CD14-positive monocyte (primary cell): ENCODE measurements around the gene KIAA1328. TPM values are rescaled to one million over a fixed set of nuclear protein-coding genes. Genes with fewer than 3 reads are reported as not detected.

Experiments
- DNase-seq, 3 donors: peaks; one replicate each; pipeline ENCODE4 v3.0.0-alpha.2; 2011 to 2022
- H2AFZ ChIP-seq: 2 replicates; pipeline ENCODE4 v1.6.0; 2012; ENCODE audit warnings: mild to moderate bottlenecking, low read depth, low read length, inconsistent platforms; ENCODE audit not compliant: insufficient read depth, poor library complexity, severe bottlenecking
- H3K27ac ChIP-seq, 2 donors: 1 replicate in 1 of 2; 2 replicates in 1 of 2; pipeline ENCODE4 v1.5.1; 2012 to 2013; ENCODE audit warnings: low read length in 2 of 2, control low read depth in 1 of 2, inconsistent platforms in 1 of 2, low read depth in 1 of 2, mild to moderate bottlenecking in 1 of 2
- H3K27me3 ChIP-seq, 2 donors: one replicate each; pipeline versions ENCODE4 v1.6.0 to v1.6.1; 2011 to 2013; ENCODE audit warnings: low read length in 2 of 2; ENCODE audit not compliant: control insufficient read depth in 2 of 2, insufficient read depth in 2 of 2
- H3K36me3 ChIP-seq, 2 donors: replicated peaks in 1 of 2; 1 replicate in 1 of 2; 2 replicates in 1 of 2; pipeline versions ENCODE4 v1.5.1 to v1.6.1; 2012 to 2013; ENCODE audit warnings: low read length in 2 of 2, control low read depth in 1 of 2, inconsistent platforms in 1 of 2, mild to moderate bottlenecking in 1 of 2; ENCODE audit not compliant: insufficient read depth in 2 of 2, control insufficient read depth in 1 of 2
- H3K4me1 ChIP-seq, 2 donors: 1 replicate in 1 of 2; 2 replicates in 1 of 2; pipeline versions ENCODE4 v1.5.1 to v1.6.1; 2012 to 2013; ENCODE audit warnings: low read length in 2 of 2, control low read depth in 1 of 2, inconsistent platforms in 1 of 2, mild to moderate bottlenecking in 1 of 2, moderate library complexity in 1 of 2; ENCODE audit not compliant: insufficient read depth in 2 of 2, control insufficient read depth in 1 of 2
- H3K4me2 ChIP-seq: replicated peaks from 2 replicates; pipeline ENCODE3; 2012; ENCODE audit warnings: low read length, moderate library complexity, mild to moderate bottlenecking; ENCODE audit not compliant: poor library complexity, severe bottlenecking; ENCODE audit errors: extremely low read depth
- H3K4me3 ChIP-seq, 3 experiments: fragments of 200-600 bp in 1 of 3; sonication (generic) in 1 of 3; replicated peaks in 1 of 3; 1 replicate in 2 of 3; 2 replicates in 1 of 3; pipeline ENCODE4 v1.5.1; 2011 to 2013; ENCODE audit warnings: low read length in 3 of 3, mild to moderate bottlenecking in 3 of 3, control low read depth in 2 of 3, low read depth in 2 of 3, inconsistent platforms in 1 of 3, moderate library complexity in 1 of 3
- H3K79me2 ChIP-seq: 2 replicates; pipeline ENCODE4 v1.6.0; 2012; ENCODE audit warnings: mild to moderate bottlenecking, control low read depth, inconsistent platforms, low read length, moderate library complexity; ENCODE audit not compliant: insufficient read depth
- H3K9ac ChIP-seq: 2 replicates; pipeline ENCODE4 v1.6.0; 2017; ENCODE audit warnings: low read length, mild to moderate bottlenecking; ENCODE audit not compliant: insufficient read depth, poor library complexity, severe bottlenecking
- H3K9me3 ChIP-seq, 2 donors: replicated peaks in 1 of 2; 1 replicate in 1 of 2; 2 replicates in 1 of 2; pipeline versions ENCODE4 v1.5.1 to v1.6.1; 2012 to 2013; ENCODE audit warnings: low read length in 2 of 2, control low read depth in 1 of 2; ENCODE audit not compliant: control insufficient read depth in 1 of 2, insufficient read depth in 1 of 2
- H4K20me1 ChIP-seq: 2 replicates; pipeline ENCODE4 v1.6.0; 2012; ENCODE audit warnings: mild to moderate bottlenecking, low read length, control low read depth, moderate library complexity; ENCODE audit not compliant: insufficient read depth
- H3K27ac Mint-ChIP-seq, 7 donors: one replicate each; pipeline ENCODE4 v1.8.0; 2020; ENCODE audit warnings: mild to moderate bottlenecking in 7 of 7, mixed read lengths in 7 of 7, moderate library complexity in 6 of 7, inconsistent platforms in 2 of 7
- H3K27me3 Mint-ChIP-seq, 3 donors: one replicate each; pipeline ENCODE4 v1.8.0; 2021 to 2022; ENCODE audit warnings: low read depth in 3 of 3, mild to moderate bottlenecking in 3 of 3, mixed read lengths in 3 of 3, moderate library complexity in 3 of 3, inconsistent platforms in 1 of 3
- H3K36me3 Mint-ChIP-seq, 2 donors: one replicate each; pipeline ENCODE4 v1.8.0; 2020; ENCODE audit warnings: mixed read lengths in 2 of 2, inconsistent platforms in 1 of 2, mild to moderate bottlenecking in 1 of 2
- H3K4me1 Mint-ChIP-seq: one replicate; pipeline ENCODE4 v1.8.0; 2020; ENCODE audit warnings: mild to moderate bottlenecking, mixed read lengths
- H3K4me3 Mint-ChIP-seq, 2 donors: one replicate each; pipeline ENCODE4 v1.8.0; 2020; ENCODE audit warnings: mild to moderate bottlenecking in 2 of 2, mixed read lengths in 2 of 2, moderate library complexity in 1 of 2
- H3K9me3 Mint-ChIP-seq, 7 donors: one replicate each; pipeline ENCODE4 v1.8.0; 2020 to 2022; ENCODE audit warnings: mixed read lengths in 7 of 7, mild to moderate bottlenecking in 6 of 7, moderate library complexity in 6 of 7, inconsistent platforms in 2 of 7
- WGBS: methylation state at CpG from one replicate; pipeline ENCODE4 v1.1.5; 2013; ENCODE audit warnings: missing lambda C conversion rate; ENCODE audit not compliant: insufficient coverage; 5-methylcytosine and 5-hydroxymethylcytosine counted together
- intact Hi-C, 2 donors: fragments of 100-400 bp; cut with micrococcal nuclease; formaldehyde crosslinking; loops; one replicate each; pipeline versions ENCODE4 v1.15.0 to v1.15.1; 2023
- polyA plus RNA-seq, 3 donors: library from polyadenylated mRNA; depleted of rRNA in 1 of 3; unstranded in 2 of 3; stranded (reverse) in 1 of 3; fragments of 300-500 nt in 2 of 3; fragments of >200 nt in 1 of 3; fragmentation: Illumina TruSeq in 2 of 3; gene quantifications; 1 replicate in 2 of 3; 2 replicates in 1 of 3; pipeline ENCODE4 v1.2.3, GENCODE V29; 2012 to 2021
- TF ChIP-seq, protein P1 (sequence below): fragments of 200-600 bp; IDR thresholded peaks from one replicate; pipeline ENCODE4 v1.8.0; 2022; ENCODE audit warnings: antibody characterized with exemption, mild to moderate bottlenecking

KIAA1328 gene
- polyA plus RNA-seq, 3 donors = 3.7 to 3.9 (median 3.8) TPM

GRCh38 chr18:37247497-37248161 lies 418.7 kb downstream of the KIAA1328 start:
- no peak for DNase-seq
- H3K4me3 ChIP-seq = no peak overlapping the region
- no peak overlapping the region for H3K4me3 Mint-ChIP-seq
- H2AFZ ChIP-seq = no peak overlapping the region
- H3K27ac Mint-ChIP-seq = no peak overlapping the region
- no peaks in the 10 kb centered on the region for H3K9me3 ChIP-seq
- H3K4me1 Mint-ChIP-seq = peaks cover 2% of the 10 kb centered on the region
- H3K36me3 ChIP-seq = no peaks in the 10 kb centered on the region
- H3K9me3 Mint-ChIP-seq = peaks cover 0 to 9% (median 3%) of the 10 kb centered on the region in 7 donors
- H3K4me2 ChIP-seq = no peak overlapping the region
- WGBS = 81% methylated on average over 6 of the region's 10 CpGs
- H3K27me3 Mint-ChIP-seq = peaks cover 34 to 48% (median 36%) of the 10 kb centered on the region in 3 donors
- H3K4me1 ChIP-seq = no peaks in the 10 kb centered on the region
- TF ChIP-seq, protein P1, sequence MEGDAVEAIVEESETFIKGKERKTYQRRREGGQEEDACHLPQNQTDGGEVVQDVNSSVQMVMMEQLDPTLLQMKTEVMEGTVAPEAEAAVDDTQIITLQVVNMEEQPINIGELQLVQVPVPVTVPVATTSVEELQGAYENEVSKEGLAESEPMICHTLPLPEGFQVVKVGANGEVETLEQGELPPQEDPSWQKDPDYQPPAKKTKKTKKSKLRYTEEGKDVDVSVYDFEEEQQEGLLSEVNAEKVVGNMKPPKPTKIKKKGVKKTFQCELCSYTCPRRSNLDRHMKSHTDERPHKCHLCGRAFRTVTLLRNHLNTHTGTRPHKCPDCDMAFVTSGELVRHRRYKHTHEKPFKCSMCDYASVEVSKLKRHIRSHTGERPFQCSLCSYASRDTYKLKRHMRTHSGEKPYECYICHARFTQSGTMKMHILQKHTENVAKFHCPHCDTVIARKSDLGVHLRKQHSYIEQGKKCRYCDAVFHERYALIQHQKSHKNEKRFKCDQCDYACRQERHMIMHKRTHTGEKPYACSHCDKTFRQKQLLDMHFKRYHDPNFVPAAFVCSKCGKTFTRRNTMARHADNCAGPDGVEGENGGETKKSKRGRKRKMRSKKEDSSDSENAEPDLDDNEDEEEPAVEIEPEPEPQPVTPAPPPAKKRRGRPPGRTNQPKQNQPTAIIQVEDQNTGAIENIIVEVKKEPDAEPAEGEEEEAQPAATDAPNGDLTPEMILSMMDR = no peak
- intact Hi-C loops = no loop called here
- no peaks in the 10 kb centered on the region for H4K20me1 ChIP-seq
- H3K27me3 ChIP-seq = peaks cover 16 to 47% of the 10 kb centered on the region in 2 donors
- no peaks in the 10 kb centered on the region for H3K79me2 ChIP-seq
- no peak overlapping the region for H3K9ac ChIP-seq
- no peak overlapping the region for H3K27ac ChIP-seq
- H3K36me3 Mint-ChIP-seq = peaks cover 0 to 2% of the 10 kb centered on the region in 2 donors

- Histone ChIP-seq H3K27ac (no peak overlapping the region), H3K36me3 (no peaks in the 10 kb centered on the region), H3K4me2 (no peak overlapping the region), H3K4me3 (no peak overlapping the region), H4K20me1 (no peaks in the 10 kb centered on the region), H3K27me3 (peaks cover 19 to 47% of the 10 kb centered on the region in 2 donors), H3K4me1 (no peaks in the 10 kb centered on the region), H3K9me3 (no peaks in the 10 kb centered on the region), H2AFZ (no peak overlapping the region), H3K79me2 (no peaks in the 10 kb centered on the region), H3K9ac (no peak overlapping the region)
- 91% methylated on average over 2 of the region's 5 CpGs for WGBS
- H3K4me3 Mint-ChIP-seq = no peak overlapping the region
- no peak overlapping the region for H3K27ac Mint-ChIP-seq
- DNase-seq = no peak
- intact Hi-C loops = no loop called here
- H3K27me3 Mint-ChIP-seq = peaks cover 35 to 49% (median 38%) of the 10 kb centered on the region in 3 donors
- H3K36me3 Mint-ChIP-seq = peaks cover 0 to 2% of the 10 kb centered on the region in 2 donors
- TF ChIP-seq, protein P1 = no peak
- peaks cover 0 to 12% (median 3%) of the 10 kb centered on the region in 7 donors for H3K9me3 Mint-ChIP-seq
- H3K4me1 Mint-ChIP-seq = peaks cover 2% of the 10 kb centered on the region
These were observed 419.4 kb downstream of the KIAA1328 start for GRCh38 chr18:37248281-37248680.
